Activated CD4-positive, CD25-positive, alpha-beta regulatory T cell treated with anti-CD3 and anti-CD28 coated beads, Interleukin-2, amount 50 U/mL, for 24 hours (primary cell): ENCODE data around the gene TES.

ENCODE experiments used
- ATAC-seq, 2 donors: fragments of 150-1000 bp; cut with Tn5 transposase; one replicate each; pipeline ENCODE4 v1.10.0; 2021; ENCODE audit warnings: mild to moderate bottlenecking in 1 of 2, moderate library complexity in 1 of 2

The TES gene

GRCh38 chr7:116249969-116250553, 39.7 kb downstream of the TES start:
- ATAC-seq = peak in 1 of 2 donors; percentile 27

- no peak for ATAC-seq
Measured at GRCh38 chr7:116251675-116252074, 41.3 kb downstream of the TES start.

GRCh38 chr7:116252249-116252648, 41.9 kb downstream of the TES start:
- no peak for ATAC-seq

GRCh38 chr7:116257156-116257555, 46.8 kb downstream of the TES start:
- no peak for ATAC-seq

- ATAC-seq = peak; percentile 35 to 51
Measured at GRCh38 chr7:116258734-116259133, 48.4 kb downstream of the TES start.

- no peak for ATAC-seq
Measured at GRCh38 chr7:116259156-116259870, 49.0 kb downstream of the TES start.

- ATAC-seq = no peak
Measured at GRCh38 chr7:116259871-116260440, 49.6 kb downstream of the TES start.

GRCh38 chr7:116261904-116262303, 51.6 kb downstream of the TES start:
- peak; percentile 27 to 48 for ATAC-seq

GRCh38 chr7:116265881-116266280, 55.5 kb downstream of the TES start:
- ATAC-seq = no peak

- ATAC-seq = no peak
Measured at GRCh38 chr7:116269466-116269865, 59.1 kb downstream of the TES start.

- ATAC-seq = no peak
Measured at GRCh38 chr7:116271161-116271913, 61.0 kb downstream of the TES start.

- no peak for ATAC-seq
Measured at GRCh38 chr7:116271963-116272886, 61.9 kb downstream of the TES start.

GRCh38 chr7:116273283-116273917, 63.1 kb downstream of the TES start:
- peak in 1 of 2 donors; percentile 13 for ATAC-seq

GRCh38 chr7:116273918-116274301, 63.6 kb downstream of the TES start:
- no peak for ATAC-seq

GRCh38 chr7:116277070-116277469, 66.7 kb downstream of the TES start:
- ATAC-seq = no peak

GRCh38 chr7:116279217-116279616, 68.9 kb downstream of the TES start:
- ATAC-seq = no peak

- ATAC-seq = no peak
Measured at GRCh38 chr7:116280803-116281202, 70.5 kb downstream of the TES start.

- ATAC-seq = no peak
Measured at GRCh38 chr7:116283595-116284204, 73.4 kb downstream of the TES start.

- ATAC-seq = no peak
Measured at GRCh38 chr7:116284390-116284789, 74.1 kb downstream of the TES start.

GRCh38 chr7:116285252-116285651, 74.9 kb downstream of the TES start:
- no peak for ATAC-seq

- ATAC-seq = no peak
Measured at GRCh38 chr7:116290740-116291139, 80.4 kb downstream of the TES start.
